HAP-1 (cell line): ENCODE results near the gene DEFB113.
"Not testable (repeated sequence)": the region's sequence is repeated elsewhere in the genome, so short reads cannot be mapped to it uniquely, and the experiment has no call there.

Experiments
- DNase-seq, 2 experiments: peaks; one replicate each; pipeline ENCODE4 v3.0.0-alpha.2; 2016 to 2020; ENCODE audit warnings: low spot score in 2 of 2
- H3K27me3 ChIP-seq: fragments of 250-450 bp; sonication (Bioruptor Pico); 2 replicates; pipeline ENCODE4 v1.5.1; 2020; ENCODE audit warnings: low read depth, mild to moderate bottlenecking, moderate library complexity
- H3K36me3 ChIP-seq: fragments of 250-450 bp; sonication (Bioruptor Pico); replicated peaks from 2 replicates; pipeline ENCODE4 v1.5.1; 2020; ENCODE audit warnings: mild to moderate bottlenecking
- H3K4me1 ChIP-seq: fragments of 250-450 bp; sonication (Bioruptor Pico); 2 replicates; pipeline ENCODE4 v1.5.1; 2020; ENCODE audit warnings: mild to moderate bottlenecking
- H3K4me3 ChIP-seq: fragments of 250-450 bp; sonication (Bioruptor Pico); 2 replicates; pipeline ENCODE4 v1.5.1; 2020; ENCODE audit warnings: mild to moderate bottlenecking, moderate library complexity
- H3K9me3 ChIP-seq: fragments of 250-450 bp; sonication (Bioruptor Pico); 2 replicates; pipeline ENCODE4 v1.5.1; 2020; ENCODE audit warnings: mild to moderate bottlenecking, moderate library complexity
- in situ Hi-C: fragments of 300-500 bp; cut with MboI; formaldehyde crosslinking; loops from 3 replicates; pipeline ENCODE4 v1.14.3; 2020; ENCODE audit warnings: low sequenced_read_pairs, inconsistent platforms, mixed read lengths

Gene DEFB113

DNA sequence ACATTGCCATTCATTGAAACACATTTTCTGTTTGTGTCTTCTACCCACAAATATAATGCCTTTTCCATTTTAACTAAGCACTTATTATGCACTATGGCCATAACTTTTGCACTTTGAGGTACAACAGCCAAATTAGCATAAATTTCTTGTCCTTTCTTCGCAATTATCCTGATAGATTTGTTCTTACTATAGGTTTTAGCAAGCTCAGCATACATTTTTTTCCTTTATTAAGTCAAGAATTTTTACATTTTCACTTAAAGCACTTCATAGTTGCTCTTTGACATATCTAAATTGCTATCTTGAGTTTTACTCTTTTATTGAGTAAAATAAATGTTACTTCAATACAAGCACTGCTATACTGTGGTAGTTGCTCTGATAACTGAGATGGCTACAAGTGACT, 11.2 kb downstream of the DEFB113 start:
- H3K4me1 ChIP-seq, result no peaks in the 10 kb centered on the region
- no peaks in the 10 kb centered on the region for H3K36me3 ChIP-seq
- H3K9me3 ChIP-seq, result no peaks in the 10 kb centered on the region
- H3K27me3 ChIP-seq, result no peaks in the 10 kb centered on the region
- in situ Hi-C loops, result no loop called here
- DNase-seq, result no peak
- H3K4me3 ChIP-seq, result no peak overlapping the region

DNA sequence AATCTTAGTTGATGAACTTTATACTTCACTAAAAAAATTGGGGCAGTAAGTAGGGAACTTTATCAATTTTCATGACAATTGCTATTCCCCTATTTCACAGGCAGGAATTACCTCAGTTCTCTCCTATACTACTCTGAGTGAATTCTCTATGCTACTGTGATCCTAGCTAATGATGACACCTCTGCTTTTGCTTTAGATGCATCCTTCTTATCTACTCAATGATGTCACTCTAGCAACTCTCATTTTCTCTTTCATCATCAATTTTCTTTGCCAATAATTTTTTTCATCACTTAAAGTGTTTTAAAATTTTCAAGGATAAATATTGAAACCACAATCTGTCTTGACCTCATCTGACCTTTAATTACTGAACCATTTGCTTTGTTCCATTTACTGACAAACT, 13.6 kb downstream of the DEFB113 start:
- Histone ChIP-seq H3K9me3 (no peaks in the 10 kb centered on the region), H3K4me3 (no peak overlapping the region), H3K4me1 (no peaks in the 10 kb centered on the region), H3K36me3 (no peaks in the 10 kb centered on the region), H3K27me3 (no peaks in the 10 kb centered on the region)
- no peak for DNase-seq
- in situ Hi-C loops, result no loop called here

GRCh38 chr6:49951926-49952325, 17.5 kb downstream of the DEFB113 start:
- no peak for DNase-seq
- Histone ChIP-seq H3K36me3 (no peaks in the 10 kb centered on the region), H3K9me3 (no peaks in the 10 kb centered on the region), H3K4me3 (no peak overlapping the region), H3K4me1 (no peaks in the 10 kb centered on the region), H3K27me3 (no peaks in the 10 kb centered on the region)
- in situ Hi-C loops, result no loop called here

GRCh38 chr6:49950415-49950751, 19.0 kb downstream of the DEFB113 start:
- H3K4me1 ChIP-seq, result no peaks in the 10 kb centered on the region
- no peaks in the 10 kb centered on the region for H3K9me3 ChIP-seq
- no peak overlapping the region for H3K4me3 ChIP-seq
- DNase-seq, result no peak
- no peaks in the 10 kb centered on the region for H3K36me3 ChIP-seq
- no peaks in the 10 kb centered on the region for H3K27me3 ChIP-seq
- in situ Hi-C loops, result no loop called here

DNA sequence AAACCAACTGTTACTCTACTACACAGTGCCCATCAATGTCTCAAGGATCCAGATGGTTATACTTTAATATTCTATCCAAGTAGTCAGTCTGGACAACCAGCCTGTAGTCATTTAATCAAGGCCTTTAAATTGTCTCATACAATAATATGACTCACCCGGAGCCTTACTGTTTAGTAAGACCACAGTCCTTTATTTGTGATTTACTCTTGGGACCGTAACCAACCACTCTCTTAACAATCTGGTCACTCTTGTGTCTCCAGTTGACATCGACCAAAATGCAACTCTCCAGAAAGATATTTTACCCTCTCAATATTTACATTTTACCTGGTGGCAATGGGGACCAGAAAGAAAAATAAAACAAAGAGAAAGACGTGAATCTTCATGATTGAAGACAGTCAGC, 20.4 kb downstream of the DEFB113 start:
- in situ Hi-C loops, result no loop called here
- no peaks in the 10 kb centered on the region for H3K36me3 ChIP-seq
- H3K27me3 ChIP-seq, result no peaks in the 10 kb centered on the region
- no peak overlapping the region for H3K4me3 ChIP-seq
- no peak for DNase-seq
- no peaks in the 10 kb centered on the region for H3K4me1 ChIP-seq
- no peaks in the 10 kb centered on the region for H3K9me3 ChIP-seq

DNA sequence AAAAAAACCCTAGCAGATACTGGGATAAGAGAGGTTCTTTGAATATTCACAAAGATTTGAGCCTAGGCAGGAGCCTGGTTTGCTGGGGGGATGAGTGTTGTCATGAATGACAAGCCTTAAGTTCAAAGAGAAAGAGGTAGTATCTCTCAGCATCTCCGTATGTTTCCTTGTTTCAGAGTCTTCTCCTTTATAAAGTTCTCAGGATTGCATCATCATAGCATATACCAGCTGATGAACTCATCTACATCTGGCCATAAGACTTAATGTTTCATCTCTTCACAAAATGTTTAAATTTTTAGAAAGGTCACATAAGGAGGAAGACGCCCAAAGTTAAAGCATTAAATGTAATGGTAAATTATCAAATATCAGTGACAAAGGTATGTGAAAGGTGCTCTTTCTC, 22.6 kb downstream of the DEFB113 start:
- Histone ChIP-seq H3K36me3 (no peaks in the 10 kb centered on the region), H3K9me3 (no peaks in the 10 kb centered on the region), H3K27me3 (no peaks in the 10 kb centered on the region), H3K4me1 (no peaks in the 10 kb centered on the region), H3K4me3 (no peak overlapping the region)
- no peak for DNase-seq
- in situ Hi-C loops, result no loop called here

GRCh38 chr6:49944068-49944467, 25.4 kb downstream of the DEFB113 start:
- H3K9me3 ChIP-seq, DNase-seq, H3K36me3 ChIP-seq, H3K27me3 ChIP-seq, H3K4me3 ChIP-seq, H3K4me1 ChIP-seq, in situ Hi-C loops: not testable (repeated sequence)

GRCh38 chr6:49939993-49940498, 29.4 kb downstream of the DEFB113 start:
- Histone ChIP-seq H3K27me3 (peaks cover 2% of the 10 kb centered on the region), H3K9me3 (no peaks in the 10 kb centered on the region), H3K36me3 (no peaks in the 10 kb centered on the region), H3K4me3 (no peak overlapping the region), H3K4me1 (no peaks in the 10 kb centered on the region)
- no peak for DNase-seq
- in situ Hi-C loops, result no loop called here

DNA sequence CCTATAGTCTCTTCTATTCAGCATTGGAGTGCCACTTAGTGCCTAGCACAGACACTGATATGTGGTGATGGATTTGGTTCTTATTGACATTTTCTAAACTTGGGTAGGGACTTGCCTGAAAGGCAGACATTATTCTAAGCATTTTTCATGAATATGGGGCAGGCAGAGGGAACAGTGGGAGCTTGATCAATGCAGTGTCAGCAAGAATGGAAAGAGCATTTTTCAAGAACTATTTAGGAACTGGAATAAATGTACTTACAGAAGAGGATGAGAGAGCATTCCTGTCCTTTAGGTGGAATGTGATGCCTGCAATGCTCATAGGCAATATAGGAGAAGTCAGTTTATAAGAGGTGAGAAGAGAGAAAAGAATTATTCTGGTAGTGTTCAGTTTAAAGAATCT, 31.6 kb downstream of the DEFB113 start:
- Histone ChIP-seq H3K36me3 (no peaks in the 10 kb centered on the region), H3K4me1 (no peaks in the 10 kb centered on the region), H3K9me3 (no peaks in the 10 kb centered on the region), H3K27me3 (peaks cover 2% of the 10 kb centered on the region), H3K4me3 (no peak overlapping the region)
- DNase-seq, result no peak
- in situ Hi-C loops, result no loop called here

DNA sequence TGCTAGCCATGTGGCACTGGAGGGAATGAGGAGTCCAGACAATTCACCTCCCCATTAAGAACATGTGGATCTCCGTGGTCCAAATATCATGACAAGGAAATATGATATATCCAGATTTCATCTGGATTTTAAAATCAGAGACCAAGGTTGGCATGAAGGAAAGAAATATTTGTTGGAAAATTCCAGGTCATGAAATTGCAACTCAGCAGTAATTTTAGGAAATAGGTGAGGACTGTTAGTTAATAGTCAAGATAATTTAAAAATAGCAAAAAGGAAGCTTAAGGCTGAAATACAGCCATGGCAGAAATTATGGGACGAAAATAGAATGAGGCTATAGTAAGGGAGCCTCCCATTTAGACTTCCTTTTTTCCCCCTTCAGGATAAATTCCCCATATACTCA, 32.4 kb downstream of the DEFB113 start:
- in situ Hi-C loops, result no loop called here
- DNase-seq, result no peak
- H3K4me3 ChIP-seq, result no peak overlapping the region
- H3K27me3 ChIP-seq, result peaks cover 2% of the 10 kb centered on the region
- no peaks in the 10 kb centered on the region for H3K4me1 ChIP-seq
- H3K36me3 ChIP-seq, result no peaks in the 10 kb centered on the region
- H3K9me3 ChIP-seq, result no peaks in the 10 kb centered on the region

DNA sequence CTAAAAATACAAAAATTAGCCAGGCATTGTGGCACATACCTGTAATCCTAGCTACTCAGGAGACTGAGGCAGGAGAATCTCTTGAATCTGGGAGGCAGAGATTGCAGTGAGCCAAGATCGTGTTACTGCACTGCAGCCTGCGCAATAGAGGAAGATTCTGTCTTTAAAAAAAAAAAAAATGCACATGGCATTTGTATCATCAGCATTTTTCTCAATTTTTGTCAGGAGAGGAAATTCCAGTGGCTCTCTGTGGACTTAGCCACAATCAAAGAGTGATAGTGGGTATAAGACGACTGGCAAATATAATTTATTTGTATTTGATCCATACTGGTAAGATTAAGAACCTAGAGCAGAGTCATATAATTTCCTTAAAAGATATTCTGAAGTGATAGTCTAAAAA, 34.0 kb downstream of the DEFB113 start:
- H3K36me3 ChIP-seq, result no peaks in the 10 kb centered on the region
- DNase-seq, result no peak
- no peak overlapping the region for H3K4me3 ChIP-seq
- no peaks in the 10 kb centered on the region for H3K9me3 ChIP-seq
- in situ Hi-C loops, result no loop called here
- H3K27me3 ChIP-seq, result peaks cover 9% of the 10 kb centered on the region
- no peaks in the 10 kb centered on the region for H3K4me1 ChIP-seq

DNA sequence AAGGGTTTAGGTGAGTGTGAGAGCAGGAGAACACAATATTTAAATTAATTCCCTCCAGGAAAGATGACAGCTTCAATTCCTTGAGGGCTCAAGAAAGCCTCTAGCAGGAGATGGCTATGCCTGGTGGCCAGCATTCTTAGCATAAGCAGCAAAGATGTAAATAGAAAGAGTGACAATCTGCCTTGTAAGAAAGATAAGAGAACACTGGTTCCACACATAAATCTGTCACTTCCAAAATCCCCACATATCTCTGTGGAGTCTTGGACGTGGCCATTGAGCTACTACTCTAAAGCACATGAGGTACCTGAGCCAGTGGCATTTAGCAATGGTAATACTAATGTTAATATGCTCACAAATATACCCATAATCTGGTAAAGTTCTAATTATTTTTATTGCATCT, 34.7 kb downstream of the DEFB113 start:
- Histone ChIP-seq H3K4me1 (no peaks in the 10 kb centered on the region), H3K36me3 (no peaks in the 10 kb centered on the region), H3K9me3 (no peaks in the 10 kb centered on the region), H3K4me3 (no peak overlapping the region), H3K27me3 (peaks cover 12% of the 10 kb centered on the region)
- DNase-seq, result no peak
- in situ Hi-C loops, result no loop called here

GRCh38 chr6:49933526-49933925, 35.9 kb downstream of the DEFB113 start:
- Histone ChIP-seq H3K4me3 (no peak overlapping the region), H3K9me3 (no peaks in the 10 kb centered on the region), H3K36me3 (no peaks in the 10 kb centered on the region), H3K27me3 (peaks cover 12% of the 10 kb centered on the region), H3K4me1 (no peaks in the 10 kb centered on the region)
- no peak for DNase-seq
- in situ Hi-C loops, result no loop called here

GRCh38 chr6:49929340-49929739, 40.1 kb downstream of the DEFB113 start:
- no peaks in the 10 kb centered on the region for H3K9me3 ChIP-seq
- no peak overlapping the region for H3K4me3 ChIP-seq
- peaks cover 10% of the 10 kb centered on the region for H3K27me3 ChIP-seq
- in situ Hi-C loops, result no loop called here
- H3K36me3 ChIP-seq, result no peaks in the 10 kb centered on the region
- no peak for DNase-seq
- no peaks in the 10 kb centered on the region for H3K4me1 ChIP-seq

DNA sequence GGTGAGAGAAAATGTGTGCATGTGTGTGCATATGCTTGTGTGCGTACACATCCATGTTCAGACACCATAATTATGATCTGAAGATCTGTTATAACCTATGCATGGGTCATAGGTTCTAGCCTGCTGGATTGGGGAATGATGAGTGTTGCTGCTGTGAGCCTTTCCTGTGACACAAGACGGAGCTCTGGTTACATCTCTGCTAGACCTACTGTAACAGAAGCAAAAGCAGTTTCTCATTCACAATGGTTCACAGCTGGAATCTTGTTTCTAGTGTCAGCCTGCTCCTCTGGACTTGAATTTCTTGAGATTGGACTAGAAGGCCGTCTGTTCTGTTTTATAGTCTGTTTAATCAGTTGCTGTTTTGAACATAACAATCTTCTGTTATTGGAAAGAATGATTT, 45.6 kb downstream of the DEFB113 start:
- Histone ChIP-seq H3K27me3 (peaks cover 5% of the 10 kb centered on the region; the same call in 1 of the 2 replicates), H3K4me1 (no peaks in the 10 kb centered on the region), H3K4me3 (no peak overlapping the region), H3K9me3 (no peaks in the 10 kb centered on the region), H3K36me3 (no peaks in the 10 kb centered on the region)
- no peak for DNase-seq
- in situ Hi-C loops, result no loop called here
